ENCODE results near the gene C17orf50.

GRCh38 chr17:35716173-35716572 is 44.5 kb upstream of the C17orf50 start:
- no peak for TF ChIP-seq GATA2 (IDR thresholded peaks at IDR 0.05; ENCODE audit: low read depth, low read length)
- TF ChIP-seq GATA3 (IDR thresholded peaks at IDR 0.05; ENCODE audit: low read depth, low read length): no peak

Data from SH-SY5Y (cell line).